Stimulated activated naive B cell treated with anti-CD40 and anti-IgM and Interleukin-4, amounts not matched to agents 10 μg/mL and 1 μg/mL and 100 μg/mL, for 72 hours (primary cell): ENCODE data around the gene LTBP2.
A peak's percentile ranks its signal among the peaks of the same experiment; 100 is the strongest.

Experiments
- ATAC-seq, 2 donors: fragments of 150-1000 bp; cut with Tn5 transposase; replicated peaks; 2 replicates each; pipeline ENCODE4 v1.10.0; 2021; ENCODE audit warnings: moderate library complexity in 1 of 2
- DNase-seq: peaks from one replicate; pipeline ENCODE4 v3.0.0; 2021
- H3K27ac Mint-ChIP-seq: one replicate; pipeline ENCODE4 v1.8.0; 2022; ENCODE audit warnings: mild to moderate bottlenecking, mixed read lengths
- H3K27me3 Mint-ChIP-seq, 2 donors: one replicate each; pipeline ENCODE4 v1.8.0; 2022; ENCODE audit warnings: mixed read lengths in 2 of 2
- H3K36me3 Mint-ChIP-seq, 2 donors: one replicate each; pipeline ENCODE4 v1.8.0; 2022; ENCODE audit warnings: mixed read lengths in 2 of 2, mild to moderate bottlenecking in 1 of 2
- H3K4me1 Mint-ChIP-seq, 2 donors: one replicate each; pipeline ENCODE4 v1.8.0; 2022; ENCODE audit warnings: mixed read lengths in 2 of 2, mild to moderate bottlenecking in 1 of 2
- H3K4me3 Mint-ChIP-seq, 2 donors: one replicate each; pipeline ENCODE4 v1.8.0; 2022; ENCODE audit warnings: mild to moderate bottlenecking in 2 of 2, mixed read lengths in 2 of 2, moderate library complexity in 1 of 2
- H3K9me3 Mint-ChIP-seq, 2 donors: one replicate each; pipeline ENCODE4 v1.8.0; 2022; ENCODE audit warnings: mixed read lengths in 2 of 2, mild to moderate bottlenecking in 1 of 2

The LTBP2 gene

DNA sequence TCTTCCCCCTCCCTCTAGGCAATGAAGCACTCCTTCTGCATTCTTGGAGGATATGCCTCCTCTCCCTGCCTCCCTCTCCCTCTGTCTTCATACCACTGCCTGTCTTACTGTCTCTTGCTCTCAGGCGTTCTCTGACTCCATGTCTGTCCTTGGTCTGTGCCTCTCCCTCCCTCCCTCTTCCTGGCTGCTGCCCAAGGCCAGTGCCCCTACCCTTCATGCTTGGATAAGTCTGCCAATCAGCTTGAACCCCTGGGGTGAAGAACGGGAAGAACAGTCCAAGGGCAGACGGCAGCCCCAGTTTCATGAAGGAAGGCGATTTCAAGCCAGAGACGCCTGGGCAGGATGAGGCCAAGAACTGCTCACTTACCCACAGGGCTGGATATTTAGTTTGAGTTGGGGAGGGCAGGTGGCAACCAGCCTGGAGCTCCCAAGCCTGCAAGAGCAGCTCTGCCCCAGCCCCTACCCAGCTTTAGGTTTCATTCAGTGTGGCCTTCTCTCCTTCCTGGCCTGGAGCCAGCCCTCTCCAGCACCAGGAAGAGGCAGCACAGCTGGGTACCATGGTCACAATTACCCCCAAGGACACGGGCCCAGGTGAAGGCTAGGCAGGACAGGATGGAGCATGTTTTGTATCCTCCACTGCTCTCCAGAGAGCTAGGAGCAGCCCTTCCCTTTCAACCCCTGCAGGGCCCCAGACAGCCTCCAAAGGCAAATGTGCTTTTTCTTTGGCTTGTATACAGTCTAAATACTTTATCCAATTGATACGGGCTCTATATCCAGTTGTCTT, 35.8 kb upstream of the LTBP2 start:
- Mint-ChIP-seq H3K27me3 (peaks cover 6 to 19% of the 10 kb centered on the region in 2 donors), H3K36me3 (peaks cover 0 to 1% of the 10 kb centered on the region in 2 donors), H3K9me3 (no peaks in the 10 kb centered on the region), H3K4me1 (peaks cover 3 to 4% of the 10 kb centered on the region in 2 donors), H3K27ac (no peak overlapping the region), H3K4me3 (no peak overlapping the region)
- ATAC-seq, result no peak
- DNase-seq, result no peak

DNA sequence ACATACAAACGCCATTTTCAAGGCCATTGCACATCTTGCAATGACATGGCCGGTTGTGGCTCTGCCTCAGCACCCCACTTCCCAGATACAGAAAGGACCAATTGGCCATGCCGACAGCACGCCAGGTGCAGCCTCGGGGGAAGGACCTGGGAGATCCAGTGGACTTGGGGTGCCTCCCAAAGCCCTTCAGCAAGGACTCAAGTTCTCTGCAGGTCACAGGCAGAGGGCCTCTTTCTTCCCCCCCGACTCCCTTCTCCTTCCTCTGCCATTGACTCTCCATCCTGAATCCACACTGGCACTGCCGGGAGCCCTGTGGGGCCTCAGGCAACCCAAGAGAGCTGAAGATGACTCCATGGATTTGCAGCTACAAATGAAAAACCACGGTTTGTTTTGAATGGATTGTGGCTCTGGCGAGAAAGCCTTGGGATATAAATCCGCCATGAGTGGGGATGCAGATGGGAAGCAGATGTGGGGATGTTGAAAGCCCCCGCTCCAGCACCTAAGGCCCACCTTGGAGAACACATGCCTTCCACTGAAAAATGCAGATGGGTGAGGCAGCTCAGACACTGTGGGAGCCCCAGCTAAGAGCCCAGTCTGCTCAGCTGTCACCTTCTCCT, 35.1 kb upstream of the LTBP2 start:
- H3K4me1 Mint-ChIP-seq, result peaks cover 3 to 4% of the 10 kb centered on the region in 2 donors
- peaks cover 6 to 19% of the 10 kb centered on the region in 2 donors for H3K27me3 Mint-ChIP-seq
- H3K27ac Mint-ChIP-seq, result no peak overlapping the region
- DNase-seq, result no peak
- H3K36me3 Mint-ChIP-seq, result peaks cover 0 to 1% of the 10 kb centered on the region in 2 donors
- peak in 1 of 2 donors; percentile 20 for ATAC-seq
- no peak overlapping the region for H3K4me3 Mint-ChIP-seq
- no peaks in the 10 kb centered on the region for H3K9me3 Mint-ChIP-seq

DNA sequence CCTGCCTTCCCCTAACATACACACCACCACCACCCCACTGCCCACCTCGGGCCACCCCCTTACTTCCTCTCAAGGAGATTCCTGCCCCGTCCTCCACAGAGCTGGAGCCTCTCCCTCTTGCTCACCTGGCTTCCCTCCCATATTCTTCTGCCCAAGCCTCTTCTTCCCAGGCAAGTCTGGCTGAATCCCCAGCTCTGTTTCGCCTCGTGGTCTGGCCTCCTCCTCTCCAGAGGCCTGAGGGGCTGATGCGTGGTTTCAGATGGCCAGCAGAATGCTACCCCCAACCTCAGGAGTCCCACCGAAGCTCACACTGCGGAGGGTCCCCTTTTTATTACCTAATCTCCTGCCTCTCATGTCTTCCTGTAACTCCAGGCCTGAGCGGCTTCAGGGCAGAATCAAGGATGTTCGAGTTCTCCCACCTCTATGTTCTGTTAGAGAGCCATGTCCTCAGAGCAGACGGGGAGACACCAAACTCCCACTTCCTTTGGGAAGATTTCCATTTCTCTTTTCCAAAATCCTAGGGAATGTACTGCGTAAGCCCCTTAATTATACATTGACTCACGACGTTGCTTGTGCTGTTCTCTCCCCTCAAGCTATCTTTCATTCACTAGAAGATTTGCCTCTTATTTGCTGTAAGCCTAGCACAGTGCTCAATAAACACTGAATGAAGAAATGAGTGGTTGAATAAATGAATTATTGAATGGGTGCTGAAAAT, 33.9 kb upstream of the LTBP2 start:
- peaks cover 0 to 1% of the 10 kb centered on the region in 2 donors for H3K36me3 Mint-ChIP-seq
- H3K27ac Mint-ChIP-seq, result no peak overlapping the region
- no peak for ATAC-seq
- no peak for DNase-seq
- H3K4me3 Mint-ChIP-seq, result no peak overlapping the region
- peaks cover 6 to 19% of the 10 kb centered on the region in 2 donors for H3K27me3 Mint-ChIP-seq
- no peaks in the 10 kb centered on the region for H3K9me3 Mint-ChIP-seq
- H3K4me1 Mint-ChIP-seq, result peaks cover 3 to 4% of the 10 kb centered on the region in 2 donors

DNA sequence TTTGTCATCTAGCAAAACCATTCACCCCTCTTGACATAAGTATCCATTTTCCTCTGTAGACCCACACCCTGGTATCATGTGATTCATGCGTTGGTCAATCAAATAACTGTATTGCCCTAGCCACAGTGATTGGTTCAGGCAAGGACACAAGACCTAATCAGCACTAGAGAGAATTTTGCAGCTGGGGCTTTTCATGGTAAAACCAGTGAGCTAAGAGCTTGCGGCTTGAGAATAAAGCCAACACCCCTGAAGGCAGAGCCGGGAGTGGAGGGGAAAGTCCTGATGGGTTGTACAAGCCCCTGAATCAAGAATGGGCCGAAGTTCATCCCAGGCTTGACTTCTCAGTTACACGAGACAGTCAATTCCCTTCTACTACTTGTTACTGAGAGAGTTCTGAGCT, 33.2 kb upstream of the LTBP2 start:
- Mint-ChIP-seq H3K27ac (no peak overlapping the region), H3K9me3 (no peaks in the 10 kb centered on the region)

DNA sequence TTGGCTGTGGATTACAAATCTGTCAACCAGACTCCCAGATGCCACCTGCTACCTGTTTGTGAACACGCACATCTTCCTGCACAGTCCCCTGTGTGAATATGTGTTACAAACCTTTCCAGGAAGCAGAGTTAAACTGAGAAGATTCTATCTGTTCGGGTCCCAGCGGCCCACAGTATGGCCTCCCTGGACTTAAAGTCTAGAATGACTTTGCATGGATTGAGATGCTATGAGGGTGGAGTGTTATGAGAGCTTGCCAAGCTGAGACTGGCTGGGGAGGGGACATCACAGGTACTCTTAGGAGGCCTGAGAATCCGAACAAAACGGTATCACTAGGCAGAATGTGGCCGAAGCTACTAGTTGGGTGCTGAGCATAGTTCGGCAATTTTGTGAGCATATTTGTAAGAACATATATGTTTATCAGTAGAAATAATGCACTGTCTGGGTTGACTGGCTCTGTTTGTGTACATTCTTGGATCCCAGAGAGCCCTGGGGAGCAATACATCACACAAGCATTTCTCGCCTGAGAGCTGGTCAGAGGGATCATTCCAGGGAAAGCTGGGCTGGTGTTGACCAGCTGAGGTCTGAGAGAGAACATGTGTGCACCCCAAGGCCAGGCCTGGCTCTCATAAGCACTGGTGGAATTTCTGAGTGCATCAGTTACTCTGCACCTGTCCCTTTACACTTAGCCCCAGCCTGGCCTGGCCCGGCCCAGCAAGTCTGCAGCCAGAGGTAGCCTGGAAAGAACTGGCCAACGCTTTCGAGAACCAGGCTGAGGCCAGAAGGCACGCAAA, 29.8 kb upstream of the LTBP2 start:
- Mint-ChIP-seq H3K9me3 (no peaks in the 10 kb centered on the region), H3K4me1 (peaks cover 3 to 4% of the 10 kb centered on the region in 2 donors), H3K36me3 (peaks cover 0 to 1% of the 10 kb centered on the region in 2 donors), H3K4me3 (no peak overlapping the region), H3K27me3 (peaks cover 6 to 17% of the 10 kb centered on the region in 2 donors), H3K27ac (no peak overlapping the region)
- DNase-seq, result no peak
- no peak for ATAC-seq

More for the DNA sequence above, 33.2 kb upstream of the LTBP2 start:
- ATAC-seq (no peak), DNase-seq (no peak)
- Mint-ChIP-seq H3K36me3 (peaks cover 0 to 1% of the 10 kb centered on the region in 2 donors), H3K27me3 (peaks cover 6 to 19% of the 10 kb centered on the region in 2 donors), H3K4me1 (peaks cover 3 to 4% of the 10 kb centered on the region in 2 donors), H3K4me3 (no peak overlapping the region)

- H3K4me3 Mint-ChIP-seq, result no peak overlapping the region
- no peaks in the 10 kb centered on the region for H3K9me3 Mint-ChIP-seq
- ATAC-seq, result no peak
- DNase-seq, result no peak
- H3K27me3 Mint-ChIP-seq, result peaks cover 3 to 6% of the 10 kb centered on the region in 2 donors
- no peak overlapping the region for H3K27ac Mint-ChIP-seq
- H3K4me1 Mint-ChIP-seq, result peaks cover 0 to 3% of the 10 kb centered on the region in 2 donors
- H3K36me3 Mint-ChIP-seq, result no peaks in the 10 kb centered on the region
Measured at GRCh38 chr14:74638966-74639365, 26.9 kb upstream of the LTBP2 start.

GRCh38 chr14:74638066-74638465, 26.0 kb upstream of the LTBP2 start:
- Mint-ChIP-seq H3K27me3 (peaks cover 3 to 6% of the 10 kb centered on the region in 2 donors), H3K9me3 (no peaks in the 10 kb centered on the region), H3K4me1 (peaks cover 0 to 3% of the 10 kb centered on the region in 2 donors), H3K36me3 (no peaks in the 10 kb centered on the region), H3K4me3 (no peak overlapping the region), H3K27ac (peak overlapping the region; percentile 49)
- DNase-seq (no peak), ATAC-seq (peak in 1 of 2 donors; percentile 65)

DNA sequence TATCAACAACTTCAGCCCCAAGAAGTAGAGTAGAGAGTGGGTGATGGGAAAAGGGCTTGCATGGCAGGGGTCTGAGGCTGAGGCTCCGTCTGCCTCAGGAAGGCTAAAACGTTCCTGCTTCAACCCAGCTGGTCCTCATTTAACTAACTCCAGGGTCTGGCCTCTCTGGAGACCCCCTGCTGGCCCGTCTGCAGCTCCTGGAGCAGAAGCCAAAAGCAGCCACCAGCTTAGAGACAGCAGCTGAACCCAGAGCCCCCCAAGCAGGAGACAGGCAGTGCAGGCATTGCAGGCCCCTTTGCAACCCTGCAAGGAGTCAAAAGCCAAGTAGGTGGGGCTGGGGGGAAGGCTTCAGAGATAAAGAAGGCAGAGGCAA, 25.1 kb upstream of the LTBP2 start:
- Mint-ChIP-seq H3K9me3 (no peaks in the 10 kb centered on the region), H3K4me1 (peaks cover 0 to 3% of the 10 kb centered on the region in 2 donors)
- ATAC-seq, result no peak

GRCh38 chr14:74636424-74637177, 24.6 kb upstream of the LTBP2 start:
- Mint-ChIP-seq H3K4me1 (peaks cover 0 to 3% of the 10 kb centered on the region in 2 donors), H3K4me3 (no peak overlapping the region), H3K36me3 (no peaks in the 10 kb centered on the region), H3K9me3 (no peaks in the 10 kb centered on the region), H3K27ac (peak overlapping the region; percentile 25), H3K27me3 (peaks cover 3 to 6% of the 10 kb centered on the region in 2 donors)
- DNase-seq, result no peak
- no peak for ATAC-seq

More for the DNA sequence above, 25.1 kb upstream of the LTBP2 start:
- peaks cover 3 to 6% of the 10 kb centered on the region in 2 donors for H3K27me3 Mint-ChIP-seq
- H3K4me3 Mint-ChIP-seq, result no peak overlapping the region
- DNase-seq, result no peak
- H3K27ac Mint-ChIP-seq, result no peak overlapping the region
- no peaks in the 10 kb centered on the region for H3K36me3 Mint-ChIP-seq

DNA sequence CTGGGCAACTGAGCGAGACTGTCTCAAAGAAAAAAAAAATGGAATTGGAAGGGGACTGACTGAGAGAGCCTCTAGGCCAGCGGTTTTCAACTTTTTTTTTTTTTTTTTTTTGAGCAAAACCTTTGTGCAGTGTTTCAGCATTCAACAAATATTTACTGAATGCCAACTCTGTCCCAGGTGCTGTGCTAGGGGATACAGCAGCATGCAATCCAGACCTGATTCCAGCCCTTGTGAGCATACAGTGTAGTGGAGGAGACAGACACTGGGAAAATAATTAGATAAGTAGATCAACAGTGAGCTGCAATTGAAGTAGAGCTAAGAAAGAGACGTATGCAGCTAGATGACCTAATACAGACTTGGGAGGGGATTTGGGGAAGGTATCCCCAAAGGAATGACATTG, 23.8 kb upstream of the LTBP2 start:
- Mint-ChIP-seq H3K27me3 (peaks cover 3 to 6% of the 10 kb centered on the region in 2 donors), H3K27ac (no peak overlapping the region), H3K9me3 (no peaks in the 10 kb centered on the region), H3K4me3 (no peak overlapping the region), H3K36me3 (no peaks in the 10 kb centered on the region), H3K4me1 (peaks cover 0 to 3% of the 10 kb centered on the region in 2 donors)
- no peak for ATAC-seq
- no peak for DNase-seq

GRCh38 chr14:74634964-74635363, 22.9 kb upstream of the LTBP2 start:
- no peaks in the 10 kb centered on the region for H3K9me3 Mint-ChIP-seq
- no peak for DNase-seq
- H3K27ac Mint-ChIP-seq, result no peak overlapping the region
- H3K36me3 Mint-ChIP-seq, result no peaks in the 10 kb centered on the region
- H3K27me3 Mint-ChIP-seq, result peaks cover 3 to 6% of the 10 kb centered on the region in 2 donors
- ATAC-seq, result no peak
- no peak overlapping the region for H3K4me3 Mint-ChIP-seq
- H3K4me1 Mint-ChIP-seq, result peaks cover 0 to 3% of the 10 kb centered on the region in 2 donors

DNA sequence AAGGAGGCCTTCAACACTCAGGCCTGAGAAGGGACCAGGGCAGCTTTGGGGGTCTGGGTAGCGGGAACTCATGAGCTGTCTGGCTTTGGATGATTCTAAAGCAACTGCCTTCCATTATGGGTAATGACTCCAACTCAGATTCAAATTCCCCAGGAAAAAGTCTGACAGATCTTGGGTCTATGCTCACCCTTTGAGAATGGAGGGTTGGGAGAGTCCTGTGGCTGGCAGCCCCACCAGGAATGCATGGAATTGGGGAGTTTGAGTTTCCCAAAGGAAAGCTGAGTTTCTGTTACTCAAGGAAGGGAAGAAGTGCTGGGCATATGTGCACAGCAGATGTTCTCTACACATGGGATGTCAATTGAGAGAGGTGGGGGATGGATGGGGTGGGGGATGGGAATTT, 22.4 kb upstream of the LTBP2 start:
- H3K4me3 Mint-ChIP-seq, result no peak overlapping the region
- ATAC-seq, result no peak

GRCh38 chr14:74630881-74631690, 19.0 kb upstream of the LTBP2 start:
- H3K9me3 Mint-ChIP-seq, result no peaks in the 10 kb centered on the region
- peaks cover 0 to 2% of the 10 kb centered on the region in 2 donors for H3K27me3 Mint-ChIP-seq
- no peak for ATAC-seq
- DNase-seq, result no peak
- no peaks in the 10 kb centered on the region for H3K36me3 Mint-ChIP-seq
- no peak overlapping the region for H3K4me3 Mint-ChIP-seq
- peaks cover 6 to 21% of the 10 kb centered on the region in 2 donors for H3K4me1 Mint-ChIP-seq
- H3K27ac Mint-ChIP-seq, result no peak overlapping the region

More for the DNA sequence above, 22.4 kb upstream of the LTBP2 start:
- Mint-ChIP-seq H3K36me3 (no peaks in the 10 kb centered on the region), H3K9me3 (no peaks in the 10 kb centered on the region), H3K27me3 (peaks cover 3 to 6% of the 10 kb centered on the region in 2 donors), H3K4me1 (peaks cover 0 to 3% of the 10 kb centered on the region in 2 donors), H3K27ac (no peak overlapping the region)
- no peak for DNase-seq
